Measurements from ENCODE around the gene PLA2G1B.

The PLA2G1B gene

GRCh38 chr12:120327593-120327992 is at the start of gene PLA2G1B:
Gene PLA2G1B (minus strand): TSS chr12:120327779. CDS start chr12:120327753, 26 bp downstream.
- DNase-seq (ENCODE audit: low spot score): no peak

DNA sequence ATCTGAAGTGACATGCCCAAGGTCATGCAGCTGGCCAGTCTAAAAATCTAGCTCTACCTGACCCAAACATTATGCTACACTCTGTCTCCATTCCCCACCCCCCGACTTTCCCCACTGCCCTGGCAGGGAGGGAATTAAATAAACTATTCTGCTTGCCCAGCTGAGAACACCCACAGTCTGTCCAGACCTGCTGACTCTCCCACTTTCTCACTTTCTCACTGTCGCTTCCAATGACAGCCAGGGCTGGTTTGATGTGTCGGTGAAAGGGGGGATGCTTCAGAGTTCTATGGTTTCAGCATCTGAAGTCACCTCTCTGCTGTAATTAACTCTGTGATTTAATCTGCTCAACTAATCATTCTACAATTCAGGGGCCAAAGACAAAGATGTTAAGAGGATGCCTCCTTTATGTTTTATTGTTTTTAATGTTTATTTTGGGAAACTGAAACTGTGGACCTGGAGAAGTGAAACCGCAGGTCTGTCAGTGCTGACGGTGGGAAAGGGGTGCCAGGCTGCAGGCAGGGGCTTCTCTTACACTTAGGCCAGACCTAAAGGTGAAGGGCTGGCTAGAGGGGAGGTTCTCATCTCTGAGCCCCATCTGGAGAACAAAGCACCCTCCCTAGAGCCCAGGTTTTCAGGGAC is 49.5 kb upstream of the PLA2G1B start:
- DNase-seq (ENCODE audit: low spot score): no peak

GRCh38 chr12:120376416-120376815 is 48.8 kb upstream of the PLA2G1B start:
- no peak for DNase-seq (ENCODE audit: low spot score)

- no peak for DNase-seq (ENCODE audit: low spot score)
Observed at GRCh38 chr12:120376009-120376408, 48.4 kb upstream of the PLA2G1B start.

DNA sequence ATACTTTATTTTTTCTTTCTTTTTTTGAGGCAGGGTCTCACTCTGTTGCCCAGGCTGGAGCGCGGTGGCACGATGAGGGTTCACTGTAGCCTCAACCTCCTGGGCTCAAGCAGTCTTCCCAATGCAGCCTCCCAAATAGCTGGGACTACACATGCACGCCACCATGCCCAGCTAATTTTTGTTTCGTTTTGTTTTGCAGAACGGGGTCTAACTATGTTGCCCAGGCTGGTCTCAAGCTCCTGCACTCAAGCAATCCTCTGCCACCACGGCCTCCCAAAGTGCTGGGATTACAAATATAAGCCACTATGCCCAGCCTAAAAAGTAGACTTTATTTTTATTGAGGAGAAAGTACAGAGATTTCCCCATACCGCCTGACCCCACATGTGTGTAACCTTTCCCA is 46.1 kb upstream of the PLA2G1B start:
- no peak for DNase-seq (ENCODE audit: low spot score)

DNA sequence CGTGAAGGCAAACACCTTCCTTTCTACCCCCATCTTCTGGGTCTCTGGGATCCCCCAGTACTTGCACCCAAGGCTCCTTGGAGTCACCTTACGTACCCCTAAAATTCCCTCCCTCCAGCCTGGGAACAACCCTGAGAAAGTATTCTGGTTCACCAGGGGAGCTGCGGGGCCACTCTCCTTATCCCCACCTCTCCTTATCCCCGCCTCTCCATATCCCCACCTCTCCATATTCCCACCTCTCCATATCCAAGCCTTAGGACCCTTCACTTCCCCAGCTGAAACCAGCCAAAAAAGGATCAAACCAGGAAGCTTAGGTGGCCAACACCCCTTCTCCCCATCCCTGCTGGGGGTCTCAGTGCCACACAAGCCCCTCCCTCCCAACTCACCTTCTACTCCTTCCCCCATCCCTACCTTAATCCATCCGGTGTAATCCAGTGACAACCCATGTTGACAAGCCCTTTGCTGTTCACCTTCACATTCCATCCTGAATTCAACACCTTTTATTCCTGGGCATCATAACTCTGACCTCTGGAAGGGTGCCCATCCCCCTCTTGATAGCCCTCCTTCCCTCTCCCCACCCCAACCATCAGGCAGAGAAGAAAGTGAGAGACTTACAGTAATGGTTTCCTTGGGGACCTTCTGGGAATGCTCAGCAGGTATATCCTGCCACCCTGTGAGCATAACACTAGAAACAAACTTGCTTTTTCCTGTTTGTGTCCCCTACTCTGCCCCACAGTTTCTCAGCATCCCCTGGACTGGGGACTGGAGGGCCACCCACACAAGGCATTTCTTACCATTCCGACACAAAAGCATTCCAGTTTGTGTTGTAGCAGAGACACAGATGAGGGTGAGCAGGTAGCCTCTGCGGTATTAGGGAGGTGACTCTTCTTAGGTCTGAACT is 43.0 kb upstream of the PLA2G1B start:
- DNase-seq (ENCODE audit: low spot score): no peak

GRCh38 chr12:120369603-120370342 is 42.2 kb upstream of the PLA2G1B start:
- DNase-seq (ENCODE audit: low spot score): no peak

DNA sequence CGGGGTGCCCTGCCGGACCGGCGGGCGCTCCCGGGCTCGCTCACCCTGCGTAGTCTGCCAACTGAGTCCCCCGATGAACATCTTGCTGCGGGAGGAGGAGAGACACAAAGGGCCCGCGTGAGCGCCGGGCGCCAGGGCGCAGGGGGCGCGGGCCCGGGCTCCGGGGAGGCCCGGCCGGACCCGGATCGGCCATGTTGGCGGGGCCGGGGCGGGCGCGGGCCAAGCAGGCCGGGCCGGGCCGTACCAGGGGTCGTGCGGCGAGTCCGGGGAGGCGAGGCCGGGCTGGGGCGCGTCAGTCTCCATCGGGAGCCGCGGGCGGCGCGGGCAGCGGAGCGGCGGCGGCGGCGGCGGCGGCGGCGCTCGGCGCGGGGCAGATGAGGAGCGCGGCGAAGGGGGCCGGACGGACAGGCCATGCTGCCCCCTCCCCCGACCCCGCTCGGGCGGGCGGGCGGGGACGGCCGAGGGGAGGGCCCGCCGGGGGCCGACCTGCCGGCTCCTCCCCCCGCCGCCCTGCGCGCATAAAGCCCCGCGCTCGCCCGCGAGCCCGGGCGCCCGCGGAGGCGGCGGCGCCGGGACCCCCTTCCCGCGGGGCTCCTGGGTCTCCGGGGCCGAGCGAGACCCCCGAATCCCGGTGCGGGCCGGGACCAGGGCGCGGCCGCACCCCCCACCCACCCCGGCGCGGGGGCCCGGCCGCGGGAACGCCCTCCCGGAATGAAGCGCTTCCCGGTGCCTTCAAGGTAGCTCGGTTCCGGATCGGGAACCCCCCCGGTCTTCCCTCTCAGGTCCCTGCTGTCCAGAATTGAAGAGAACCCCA is 41.4 kb upstream of the PLA2G1B start, which contains the start of gene MSI1:
TSS of gene MSI1 (minus strand) at position 376 of the 814 bp plus-strand sequence. CDS start at position 303, 73 bp downstream.
- no peak for DNase-seq (ENCODE audit: low spot score)

- DNase-seq (ENCODE audit: low spot score): no peak
Observed at GRCh38 chr12:120367924-120368788, 40.6 kb upstream of the PLA2G1B start.

DNA sequence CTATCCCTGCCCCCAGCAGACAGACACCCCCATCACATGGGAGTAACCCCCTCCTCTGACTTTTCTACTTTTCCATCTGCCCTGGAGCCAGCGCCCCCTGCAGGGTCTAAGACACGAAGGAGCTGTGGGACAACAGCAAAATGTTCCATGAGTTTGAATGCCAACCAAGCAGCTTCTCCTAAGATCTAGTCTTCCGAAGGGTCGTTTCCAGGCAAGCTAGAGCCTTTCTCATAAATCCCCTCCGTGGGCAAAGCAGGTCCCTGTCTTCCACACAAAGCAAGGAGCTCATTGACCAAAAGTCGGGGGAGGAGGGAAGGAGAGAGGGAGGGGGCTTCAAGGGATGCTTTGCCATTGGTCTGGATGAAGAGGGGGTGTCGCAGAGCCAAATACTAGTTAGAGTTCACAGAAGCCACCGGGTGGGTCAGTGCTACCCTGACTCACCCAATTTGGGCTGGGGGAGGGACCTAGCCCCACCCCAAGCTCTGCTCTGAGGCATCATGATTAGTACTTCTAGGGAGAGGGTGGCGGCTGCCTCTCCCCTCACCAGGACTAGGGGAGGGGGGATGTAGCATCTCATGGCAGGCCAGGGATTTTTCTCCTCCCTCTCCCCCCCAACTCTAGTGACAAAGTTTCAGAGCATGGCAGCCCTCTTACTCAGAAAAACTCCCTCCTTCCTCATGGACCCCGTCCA is 39.8 kb upstream of the PLA2G1B start:
- no peak for DNase-seq (ENCODE audit: low spot score)

DNA sequence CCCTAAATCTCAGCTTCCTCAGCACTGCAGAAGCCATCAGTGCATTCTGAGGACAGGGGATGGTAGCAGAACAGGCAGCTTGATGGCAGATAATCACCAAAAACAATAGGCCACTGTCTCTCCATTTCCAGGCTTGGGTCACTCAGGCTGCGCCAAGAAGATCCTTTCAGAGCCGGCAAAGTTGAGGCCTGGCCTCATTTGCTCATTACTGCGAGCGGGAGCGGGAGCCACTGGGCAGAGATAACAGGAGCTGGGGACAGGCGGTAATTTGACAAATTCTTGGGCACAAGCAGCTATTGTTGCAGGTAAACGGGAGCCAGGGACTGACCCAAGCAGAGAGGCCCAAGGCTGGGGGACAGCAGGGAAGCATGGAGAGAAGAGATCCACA is 39.3 kb upstream of the PLA2G1B start:
- no peak for DNase-seq (ENCODE audit: low spot score)

GRCh38 chr12:120366341-120366705 is 38.7 kb upstream of the PLA2G1B start:
- DNase-seq (ENCODE audit: low spot score): no peak

DNA sequence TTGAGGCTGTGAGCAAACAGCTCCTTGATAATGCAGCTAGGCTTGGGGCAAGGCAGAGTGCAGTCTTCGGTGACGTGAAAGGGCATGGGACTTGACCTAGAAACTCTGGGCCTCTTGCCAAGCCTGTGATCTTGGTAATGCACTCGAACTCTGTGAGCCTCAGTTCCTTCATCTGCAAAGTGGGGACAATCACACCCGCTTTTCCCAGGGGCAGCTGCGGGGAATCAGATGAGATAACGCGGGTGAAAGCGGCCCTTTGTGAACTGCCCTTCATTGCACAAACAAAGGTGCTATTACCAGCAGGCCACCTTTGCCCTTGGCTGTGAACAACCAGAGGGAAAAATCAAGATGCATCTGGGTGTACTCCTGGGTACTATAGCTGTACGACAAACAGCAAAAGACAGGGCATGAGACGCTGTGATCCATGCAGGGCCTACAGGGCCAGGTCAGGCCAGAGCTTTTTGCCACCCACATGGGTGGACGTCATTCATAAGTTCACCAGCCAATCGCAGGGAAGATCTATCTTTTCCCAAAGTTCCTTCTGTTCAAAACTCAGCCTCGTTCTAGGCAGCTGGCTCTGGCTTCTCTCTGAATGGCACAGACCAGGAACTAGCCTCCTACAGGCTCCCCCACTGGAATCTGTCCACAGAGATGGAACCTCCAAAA is 38.2 kb upstream of the PLA2G1B start:
- DNase-seq (ENCODE audit: low spot score): no peak

DNA sequence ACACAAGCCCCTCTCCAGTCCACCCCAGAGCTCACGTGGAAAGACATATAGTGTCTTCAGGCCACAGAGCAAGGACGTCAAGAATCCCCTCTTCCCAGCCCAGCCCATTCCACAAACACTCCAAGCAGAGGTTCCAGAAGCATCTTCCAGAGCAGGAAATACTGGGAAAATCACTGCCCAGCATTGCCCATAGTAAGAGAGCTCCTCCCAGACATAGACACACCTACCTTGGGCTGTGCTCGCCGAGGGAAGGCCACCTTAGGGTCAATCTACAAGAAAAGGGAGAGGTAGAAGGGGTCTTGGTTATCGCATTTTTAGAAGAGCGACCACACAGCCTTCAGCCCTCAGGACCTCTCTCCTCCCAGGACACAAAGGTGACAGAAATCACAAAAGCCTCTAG is 36.9 kb upstream of the PLA2G1B start:
- no peak for DNase-seq (ENCODE audit: low spot score)

GRCh38 chr12:120363274-120363855 is 35.8 kb upstream of the PLA2G1B start:
- no peak for DNase-seq (ENCODE audit: low spot score)

GRCh38 chr12:120362516-120363273 is 35.1 kb upstream of the PLA2G1B start:
- DNase-seq (ENCODE audit: low spot score): no peak

DNA sequence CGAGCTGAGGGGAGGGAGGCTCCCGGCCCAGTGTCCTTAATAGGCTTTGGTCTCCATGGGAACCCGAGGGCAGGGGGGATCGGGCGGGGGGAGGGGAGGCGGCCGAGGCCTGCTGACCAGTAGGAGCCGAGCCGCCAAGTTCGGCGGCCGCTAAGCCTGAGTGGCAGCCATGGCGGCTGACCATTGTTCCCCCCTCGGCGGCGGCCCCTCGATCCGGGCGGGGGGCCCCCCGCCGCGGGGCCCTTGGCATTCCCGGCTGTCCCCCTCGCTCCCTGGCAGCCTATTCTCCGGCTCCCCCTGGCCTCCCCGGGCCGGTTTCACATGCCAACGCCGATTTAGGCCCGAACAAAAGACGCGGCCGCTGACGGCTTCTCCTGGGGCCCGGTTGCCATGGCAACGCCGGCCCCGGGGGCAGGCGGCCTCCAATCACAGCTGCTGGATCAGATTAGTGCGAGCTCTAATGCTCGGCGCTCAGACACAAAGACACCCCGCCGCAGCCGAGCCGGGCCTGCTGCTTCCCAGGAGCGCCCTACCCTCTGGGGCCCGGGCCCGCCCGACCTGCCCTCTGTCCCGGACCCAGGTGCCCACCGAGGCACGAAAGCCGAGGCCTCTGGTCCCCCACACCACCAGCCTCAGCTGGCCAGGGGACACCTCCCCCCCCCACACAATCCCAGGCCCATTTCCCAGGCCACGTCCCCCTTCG is 34.1 kb upstream of the PLA2G1B start:
- DNase-seq (ENCODE audit: low spot score): no peak

DNA sequence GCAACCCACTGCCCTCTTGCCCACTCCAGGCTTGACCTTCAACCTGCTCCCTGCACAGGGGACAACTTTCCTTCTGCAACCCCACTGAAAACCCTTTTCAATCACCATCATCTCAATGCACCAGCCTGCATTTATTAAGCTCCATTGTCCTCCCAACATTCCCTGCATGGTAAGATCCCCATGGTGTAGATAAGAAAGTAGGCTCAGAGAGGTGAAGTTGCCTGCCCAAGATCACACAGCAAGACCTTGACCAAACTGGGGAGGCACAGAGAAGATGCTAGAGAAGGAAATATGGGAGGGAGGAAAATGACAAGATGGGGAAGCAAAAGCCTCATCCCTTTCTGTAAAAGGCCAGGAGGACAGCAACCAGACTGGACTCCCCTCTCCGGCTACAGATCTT is 31.5 kb upstream of the PLA2G1B start:
- no peak for DNase-seq (ENCODE audit: low spot score)
